OCI-LY7 (cell line): ENCODE results near the gene ADAMTS9. TPM values are rescaled to one million over a fixed set of nuclear protein-coding genes. Genes with fewer than 3 reads are reported as not detected.

Source experiments
- BruUV-seq: library from RNA; stranded (reverse); fragments of 400-500 nt; replicated peaks from 2 replicates; lab custom pipeline; 2021; lab: Mats Ljungman, UMichigan
- CTCF ChIA-PET: fragments of 300-600 bp; sonication (Branson Sonifier 250); formaldehyde crosslinking; loops from one replicate; lab custom pipeline; 2022; ENCODE audit warnings: antibody characterized with exemption; ENCODE audit not compliant: unreplicated experiment; lab: Charles Lee
- POLR2A ChIA-PET: fragments of 300-600 bp; sonication (Branson Sonifier 250); formaldehyde crosslinking; loops from one replicate; lab custom pipeline; 2022; ENCODE audit warnings: antibody characterized with exemption; lab: Charles Lee
- DNase-seq: peaks from one replicate; pipeline ENCODE4 v3.0.0-alpha.2; 2015; ENCODE audit warnings: low spot score
- H2AFZ ChIP-seq: fragments of 200-600 bp; sonication (generic), shearing (Covaris generic); 2 replicates; pipeline ENCODE4 v1.6.1; 2014; ENCODE audit warnings: mild to moderate bottlenecking, antibody characterized with exemption, low read length, moderate library complexity
- H3K27ac ChIP-seq: fragments of 200-600 bp; sonication (generic); 2 replicates; pipeline ENCODE4 v1.5.1; 2014; ENCODE audit warnings: mixed run types, low read depth, mild to moderate bottlenecking, moderate library complexity, low read length, inconsistent platforms; ENCODE audit not compliant: poor library complexity, severe bottlenecking
- H3K36me3 ChIP-seq: fragments of 200-600 bp; sonication (generic); 2 replicates; pipeline ENCODE4 v1.6.1; 2014; ENCODE audit warnings: mild to moderate bottlenecking, antibody characterized with exemption, low read length, moderate library complexity, mixed read lengths; ENCODE audit not compliant: insufficient read depth
- H3K4me1 ChIP-seq: fragments of 200-600 bp; sonication (generic); 2 replicates; pipeline ENCODE4 v1.5.1; 2014; ENCODE audit warnings: mild to moderate bottlenecking, low read length; ENCODE audit not compliant: insufficient read depth, poor library complexity, severe bottlenecking
- H3K4me2 ChIP-seq: fragments of 200-600 bp; sonication (generic); 2 replicates; pipeline ENCODE4 v1.6.1; 2014; ENCODE audit warnings: mild to moderate bottlenecking, low read length
- H3K4me3 ChIP-seq: fragments of 200-600 bp; sonication (generic); 2 replicates; pipeline ENCODE4 v1.5.1; 2014; ENCODE audit warnings: mild to moderate bottlenecking, low read depth, low read length; ENCODE audit not compliant: poor library complexity, severe bottlenecking
- H3K79me2 ChIP-seq: fragments of 200-600 bp; sonication (generic); 2 replicates; pipeline ENCODE4 v1.6.1; 2016; ENCODE audit warnings: low read depth, mild to moderate bottlenecking, low read length, moderate library complexity, mixed read lengths; ENCODE audit not compliant: insufficient read depth
- H3K9me2 ChIP-seq: fragments of 200-600 bp; sonication (generic); 2 replicates; pipeline ENCODE4 v1.6.1; 2016; ENCODE audit warnings: mild to moderate bottlenecking, low read length, mixed read lengths; ENCODE audit not compliant: insufficient read depth
- H3K9me3 ChIP-seq: fragments of 200-600 bp; sonication (generic); 2 replicates; pipeline ENCODE4 v1.6.1; 2014; ENCODE audit warnings: mild to moderate bottlenecking, mixed run types, low read length, mixed read lengths
- H4K20me1 ChIP-seq: fragments of 200-600 bp; sonication (generic); 2 replicates; pipeline ENCODE4 v1.6.1; 2014; ENCODE audit warnings: mild to moderate bottlenecking, antibody characterized with exemption, low read length, moderate library complexity, mixed read lengths; ENCODE audit not compliant: insufficient read depth
- CTCF ChIP-seq: fragments of 200-600 bp; sonication (generic); conservative IDR thresholded peaks from 2 replicates; pipeline ENCODE4 v1.5.1; 2014; ENCODE audit warnings: mild to moderate bottlenecking, antibody characterized with exemption, low read length, moderate library complexity, mixed read lengths
- EZH2phosphoT487 ChIP-seq: fragments of 200-600 bp; sonication (generic); IDR thresholded peaks from 2 replicates; pipeline ENCODE4 v1.6.1; 2018; ENCODE audit warnings: low read depth, borderline replicate concordance, mild to moderate bottlenecking, mixed run types, antibody characterized with exemption, low read length, moderate library complexity, mixed read lengths
- intact Hi-C: fragments of 100-400 bp; cut with micrococcal nuclease; formaldehyde crosslinking; loops from one replicate; pipeline ENCODE4 v1.10.0; 2022; ENCODE audit not compliant: unreplicated experiment
- total RNA-seq, 2 experiments: library from RNA; depleted of rRNA in 1 of 2; stranded (reverse); fragments of >200 nt in 1 of 2; shearing (Covaris generic) in 1 of 2; gene quantifications; 2 replicates each; pipeline ENCODE4 v1.2.3, GENCODE V29; 2014 to 2022

The ADAMTS9 gene
- total RNA-seq, 2 experiments from 2014 or later, result not detected

DNA sequence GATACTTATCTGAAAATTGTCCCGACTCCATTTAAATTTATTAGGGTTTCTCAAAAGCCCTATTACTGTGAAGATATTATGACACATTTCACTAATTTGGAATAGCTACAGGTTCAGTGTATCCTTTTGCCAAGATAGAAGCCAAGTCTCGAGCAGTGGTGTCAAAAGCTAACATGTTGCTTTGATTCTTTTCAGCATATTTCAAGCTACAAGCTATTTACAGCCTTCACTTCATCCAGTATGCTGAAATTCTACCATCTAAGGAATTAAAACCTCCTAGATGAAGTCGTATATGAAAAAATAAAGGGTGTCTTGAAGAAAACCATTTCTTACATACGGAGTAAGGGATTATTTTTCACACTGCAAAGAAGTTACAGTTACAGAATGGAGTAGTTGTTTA, 31.2 kb upstream of the ADAMTS9 start:
- CTCF ChIA-PET, result no interaction called here
- POLR2A ChIA-PET, result no interaction called here
- Histone ChIP-seq H3K36me3 (no peaks in the 10 kb centered on the region), H3K4me1 (no peaks in the 10 kb centered on the region), H3K9me3 (no peaks in the 10 kb centered on the region), H2AFZ (no peak overlapping the region), H4K20me1 (no peaks in the 10 kb centered on the region), H3K79me2 (no peaks in the 10 kb centered on the region), H3K4me2 (no peak overlapping the region), H3K4me3 (no peak overlapping the region), H3K27ac (no peak overlapping the region), H3K9me2 (no peaks in the 10 kb centered on the region)
- DNase-seq, result no peak
- no TSS peak for BruUV-seq
- intact Hi-C loops, result no loop called here
- TF ChIP-seq EZH2phosphoT487 (no peak), CTCF (no peak)

DNA sequence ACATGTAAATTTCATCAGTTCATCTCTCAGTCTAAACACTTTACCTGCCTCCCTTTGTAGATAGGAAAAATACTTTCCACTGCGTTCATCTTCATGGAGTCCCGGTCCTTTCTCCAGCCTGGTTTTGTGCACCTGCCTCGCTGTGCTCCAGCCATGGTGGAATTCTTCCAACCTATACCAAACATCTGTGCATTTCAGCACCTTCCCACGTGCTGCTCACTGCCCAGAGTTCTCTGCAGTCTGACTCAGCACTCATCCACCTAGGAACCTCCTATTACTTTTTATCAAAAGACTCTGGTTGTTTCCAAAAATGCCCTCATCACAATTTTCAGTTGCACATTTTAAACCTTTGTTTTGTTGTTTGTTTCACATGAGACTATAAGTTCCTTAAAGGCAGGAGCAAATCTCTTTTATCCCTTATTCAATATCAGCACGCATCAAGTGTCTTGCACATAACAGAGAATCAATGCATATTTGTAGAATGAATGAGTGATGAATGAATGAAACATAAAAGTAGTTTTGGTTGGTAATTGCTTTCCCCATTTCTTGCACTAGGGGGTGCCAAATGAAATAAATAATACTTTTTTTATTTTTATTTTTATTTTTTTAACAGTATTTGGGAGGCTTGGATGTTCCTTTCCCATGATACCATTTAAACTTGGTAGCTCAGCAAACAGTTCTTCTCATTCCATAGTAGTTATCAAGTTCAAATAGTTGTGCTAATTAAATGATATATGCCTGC, 30.2 kb upstream of the ADAMTS9 start:
- intact Hi-C loops, result no loop called here
- no TSS peak for BruUV-seq
- ChIA-PET CTCF (no interaction called here), POLR2A (no interaction called here)
- no peak for DNase-seq
- Histone ChIP-seq H3K4me1 (no peaks in the 10 kb centered on the region), H2AFZ (no peak overlapping the region), H3K4me2 (no peak overlapping the region), H3K4me3 (no peak overlapping the region), H3K36me3 (no peaks in the 10 kb centered on the region), H4K20me1 (no peaks in the 10 kb centered on the region), H3K27ac (no peak overlapping the region), H3K79me2 (no peaks in the 10 kb centered on the region), H3K9me3 (no peaks in the 10 kb centered on the region), H3K9me2 (no peaks in the 10 kb centered on the region)
- no peak for TF ChIP-seq EZH2phosphoT487
- peak; percentile 63 for TF ChIP-seq CTCF

DNA sequence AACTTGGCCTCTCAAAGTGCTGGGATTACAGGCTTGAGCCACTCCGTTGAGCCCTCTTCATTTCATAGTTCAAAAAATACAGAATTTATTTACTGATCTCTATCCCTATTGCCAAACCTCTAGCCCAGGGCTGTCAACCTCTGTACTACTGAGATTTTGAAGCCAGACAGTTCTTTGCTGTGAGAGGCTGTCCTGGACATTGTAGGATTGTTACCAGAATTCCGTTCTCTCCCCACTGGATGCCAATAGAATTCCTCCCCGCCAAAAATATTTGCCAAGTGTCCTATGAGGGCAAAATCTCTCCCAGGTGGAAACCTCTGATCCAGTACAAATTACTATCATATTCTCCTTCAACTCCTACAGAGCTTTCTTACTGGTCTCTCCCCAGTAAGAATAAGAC, 29.6 kb upstream of the ADAMTS9 start:
- no peak overlapping the region for H2AFZ ChIP-seq
- no peak overlapping the region for H3K4me2 ChIP-seq
- no peaks in the 10 kb centered on the region for H3K36me3 ChIP-seq
- DNase-seq, result no peak
- H3K4me1 ChIP-seq, result no peaks in the 10 kb centered on the region
- no peaks in the 10 kb centered on the region for H4K20me1 ChIP-seq
- no peaks in the 10 kb centered on the region for H3K9me2 ChIP-seq
- intact Hi-C loops, result no loop called here
- no peaks in the 10 kb centered on the region for H3K9me3 ChIP-seq
- BruUV-seq, result no TSS peak
- POLR2A ChIA-PET, result no interaction called here
- no peaks in the 10 kb centered on the region for H3K79me2 ChIP-seq
- TF ChIP-seq CTCF, result no peak
- TF ChIP-seq EZH2phosphoT487, result no peak
- H3K4me3 ChIP-seq, result no peak overlapping the region
- H3K27ac ChIP-seq, result no peak overlapping the region
- CTCF ChIA-PET, result no interaction called here
